GM19395 (cell line): ENCODE data around the gene SPATS2L.

Source experiments
- ATAC-seq: cut with Tn5 transposase; IDR thresholded peaks from one replicate; pipeline ENCODE4 v1.9.1; 2021; ENCODE audit warnings: mild to moderate bottlenecking, moderate library complexity; ENCODE audit not compliant: unreplicated experiment

The SPATS2L gene

GRCh38 chr2:200405599-200406298, 99.3 kb downstream of the SPATS2L start:
- ATAC-seq: peak; percentile 33

DNA sequence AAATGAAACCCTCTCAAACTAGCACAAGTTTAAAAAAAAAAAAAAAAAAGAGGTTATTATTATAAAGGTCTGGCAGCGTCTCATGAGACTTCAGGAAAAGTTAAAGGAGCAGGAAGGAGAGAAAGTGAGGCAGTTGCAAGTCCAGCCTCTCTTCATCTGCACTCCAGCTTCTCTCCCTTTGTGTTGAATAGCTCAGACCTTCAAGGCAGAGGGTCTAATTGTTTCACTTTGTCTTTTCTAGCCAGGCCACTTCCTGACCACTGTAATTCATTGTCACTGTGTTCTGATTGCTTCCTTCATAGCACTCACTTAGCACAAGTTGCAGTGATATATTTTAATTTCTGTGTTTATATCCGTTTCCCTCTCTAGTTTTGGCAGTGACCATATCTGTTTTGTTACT, 99.9 kb downstream of the SPATS2L start:
- peak; percentile 75 for ATAC-seq

GRCh38 chr2:200408428-200409316, 102.2 kb downstream of the SPATS2L start:
- ATAC-seq: no peak

- ATAC-seq: no peak
These were observed 105.3 kb downstream of the SPATS2L start for GRCh38 chr2:200411831-200412230.

DNA sequence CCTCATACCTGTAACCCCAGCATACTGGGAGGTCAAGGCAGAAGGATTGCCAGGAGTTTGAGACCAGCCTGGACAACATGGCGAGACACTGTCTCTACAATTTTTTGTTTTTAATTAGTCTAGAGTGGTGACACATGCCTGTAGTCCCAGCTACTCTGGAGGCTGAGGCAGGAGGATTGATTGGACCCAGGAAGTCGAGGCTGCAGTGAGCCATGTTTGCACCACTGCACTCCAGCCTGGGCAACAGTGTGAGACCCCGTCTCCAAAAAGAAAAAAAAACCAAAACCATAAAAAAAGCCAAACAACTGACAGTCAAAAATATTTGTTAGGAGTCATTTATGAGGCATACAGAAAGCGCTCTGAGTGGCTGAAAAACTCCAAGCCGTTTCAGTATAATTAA, 107.9 kb downstream of the SPATS2L start:
- ATAC-seq: no peak

- no peak for ATAC-seq
These were observed 109.0 kb downstream of the SPATS2L start for GRCh38 chr2:200415455-200415854.

DNA sequence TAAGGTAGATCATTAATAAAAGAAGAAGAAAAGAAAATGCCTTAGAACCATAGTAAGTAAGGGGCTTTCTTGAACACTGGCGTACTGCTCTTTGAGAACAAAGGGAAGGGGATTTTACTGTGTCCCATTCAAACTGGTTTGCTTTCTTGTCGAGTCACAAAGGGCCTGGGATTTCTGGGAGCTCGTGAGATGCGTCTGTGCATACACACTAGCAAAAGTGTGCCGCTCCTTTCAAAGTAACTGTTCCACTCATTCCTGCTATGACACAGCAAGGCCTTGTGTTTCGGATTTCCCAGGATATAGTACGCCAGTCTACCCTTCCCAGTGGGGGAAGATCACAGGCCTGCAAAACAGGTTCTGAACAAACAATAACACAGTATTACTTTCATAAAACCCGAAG, 110.4 kb downstream of the SPATS2L start:
- ATAC-seq: no peak

- ATAC-seq: no peak
These were observed 110.9 kb downstream of the SPATS2L start for GRCh38 chr2:200417366-200417765.

DNA sequence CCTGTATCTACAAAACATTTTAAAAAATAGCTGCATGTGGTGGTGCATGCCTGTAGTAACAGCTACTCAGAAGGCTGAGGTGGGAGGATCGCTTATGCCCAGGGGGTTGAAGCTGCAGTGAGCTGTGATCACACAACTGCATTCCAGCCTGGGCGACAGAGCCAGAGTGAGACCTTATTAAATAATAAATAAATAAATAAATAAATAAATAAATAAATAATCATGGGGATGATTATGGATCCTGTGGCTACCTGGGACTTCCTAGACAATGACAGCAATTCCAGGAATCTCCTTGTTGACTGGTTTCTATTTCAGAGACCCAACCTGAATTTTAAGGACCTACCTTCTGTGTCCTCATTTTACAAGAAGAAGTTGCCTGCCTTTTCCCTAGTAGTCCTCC, 111.9 kb downstream of the SPATS2L start:
- ATAC-seq: no peak

DNA sequence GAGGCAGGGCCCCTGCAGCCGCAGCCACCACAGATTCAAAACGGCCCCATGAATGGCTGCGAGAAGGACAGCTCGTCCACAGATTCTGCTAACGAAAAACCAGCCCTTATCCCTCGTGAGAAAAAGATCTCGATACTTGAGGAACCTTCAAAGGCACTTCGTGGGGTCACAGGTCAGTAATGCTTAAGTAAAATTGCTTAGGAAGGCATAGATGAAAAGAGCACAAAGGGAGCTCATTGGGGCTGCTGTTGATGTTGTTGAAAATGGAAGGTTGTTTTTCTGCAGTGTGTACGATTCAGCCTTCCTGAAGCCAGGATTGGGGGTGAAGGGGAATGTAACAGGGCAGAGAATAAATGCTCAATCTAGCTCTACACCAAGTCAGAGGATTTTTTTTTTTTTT, 112.8 kb downstream of the SPATS2L start:
- ATAC-seq: no peak

- ATAC-seq: no peak
These were observed 114.8 kb downstream of the SPATS2L start for GRCh38 chr2:200421270-200421669.

- ATAC-seq: no peak
These were observed 115.6 kb downstream of the SPATS2L start for GRCh38 chr2:200422071-200422470.

- no peak for ATAC-seq
These were observed 116.2 kb downstream of the SPATS2L start for GRCh38 chr2:200422532-200423261.

GRCh38 chr2:200423541-200423940, 117.0 kb downstream of the SPATS2L start:
- no peak for ATAC-seq

DNA sequence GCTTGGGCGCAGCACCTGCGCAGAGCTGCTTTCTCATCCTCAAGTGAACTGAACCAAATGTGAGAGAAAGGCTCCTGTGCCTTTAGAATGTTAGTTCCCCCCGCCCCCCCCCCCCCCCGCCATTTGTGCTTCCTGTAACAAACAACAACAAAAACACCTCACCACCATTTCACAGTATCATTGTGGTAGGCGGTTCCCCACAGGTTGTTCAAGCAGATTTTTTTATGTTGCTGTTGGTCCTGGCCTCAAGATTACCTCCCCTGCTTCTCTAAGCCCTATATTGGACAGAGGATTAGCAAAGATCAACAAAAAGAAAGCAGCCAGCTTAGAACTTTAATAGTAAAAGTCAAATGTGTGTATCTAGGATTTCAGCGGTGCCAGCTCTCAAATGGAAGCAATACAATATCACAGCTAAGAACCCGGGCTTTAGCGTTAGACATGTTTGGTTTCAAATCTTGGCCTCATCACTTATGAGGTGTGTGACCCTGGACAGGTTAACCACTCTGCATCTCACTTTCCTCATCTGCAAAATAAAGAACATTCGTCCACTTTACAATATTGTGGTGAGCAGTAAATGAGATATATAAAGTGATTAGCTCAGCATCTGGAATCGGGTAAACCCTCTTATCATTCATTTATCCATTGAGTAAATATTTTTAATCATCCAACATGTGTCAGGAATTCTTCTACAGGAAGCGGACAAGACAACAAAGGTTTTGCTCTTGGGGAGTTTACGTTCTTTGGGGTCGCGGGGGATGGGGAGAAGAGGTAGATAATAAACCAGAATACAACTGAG, 118.7 kb downstream of the SPATS2L start:
- no peak for ATAC-seq

DNA sequence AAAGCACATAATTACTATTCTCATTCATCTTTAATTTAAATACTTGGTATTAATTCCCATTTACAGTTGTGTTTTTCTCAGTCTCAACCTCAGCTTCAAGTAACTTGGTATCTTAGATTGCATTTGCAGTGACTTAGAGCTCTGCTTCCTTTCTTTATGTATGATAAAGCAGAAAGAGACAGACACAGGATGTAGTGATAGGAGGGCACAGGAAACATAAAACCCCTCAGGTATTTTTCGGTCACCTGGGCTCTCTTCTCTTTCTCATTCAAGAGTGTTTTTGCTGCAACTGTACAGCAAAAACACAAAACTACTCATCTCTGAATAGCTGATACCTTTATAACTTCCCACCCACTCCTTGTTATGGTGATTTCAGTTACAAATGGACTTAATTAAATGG, 120.3 kb downstream of the SPATS2L start:
- ATAC-seq: no peak

GRCh38 chr2:200428961-200429665, 122.6 kb downstream of the SPATS2L start:
- peak; percentile 84 for ATAC-seq

GRCh38 chr2:200430017-200430416, 123.5 kb downstream of the SPATS2L start:
- ATAC-seq: no peak

- ATAC-seq: no peak
These were observed 125.7 kb downstream of the SPATS2L start for GRCh38 chr2:200431996-200432705.
